GM21390 (cell line): ENCODE data around the gene CCDC88C.
A peak's percentile ranks its signal among the peaks of the same experiment; 100 is the strongest.
"Not testable (repeated sequence)": the region's sequence is repeated elsewhere in the genome, so short reads cannot be mapped to it uniquely, and the experiment has no call there.

Experiments
- ATAC-seq: cut with Tn5 transposase; IDR thresholded peaks from one replicate; pipeline ENCODE4 v1.9.1; 2021; ENCODE audit not compliant: unreplicated experiment

CCDC88C gene

GRCh38 chr14:91418387-91419043 lies 895 bp upstream of the CCDC88C start:
- ATAC-seq: no peak

GRCh38 chr14:91417983-91418386 lies 365 bp upstream of the CCDC88C start:
- peak; percentile 32 for ATAC-seq

- no peak for ATAC-seq
Measured at GRCh38 chr14:91416744-91417119, 888 bp downstream of the CCDC88C start.

GRCh38 chr14:91415794-91416743 lies 1.6 kb downstream of the CCDC88C start:
- ATAC-seq: peak; percentile 48

GRCh38 chr14:91414475-91414833 lies 3.2 kb downstream of the CCDC88C start:
- no peak for ATAC-seq

- no peak for ATAC-seq
Measured at GRCh38 chr14:91413547-91414474, 3.8 kb downstream of the CCDC88C start.

- ATAC-seq: no peak
Measured at GRCh38 chr14:91412939-91413338, 4.7 kb downstream of the CCDC88C start.

- no peak for ATAC-seq
Measured at GRCh38 chr14:91410771-91411536, 6.7 kb downstream of the CCDC88C start.

- no peak for ATAC-seq
Measured at GRCh38 chr14:91409928-91410718, 7.5 kb downstream of the CCDC88C start.

GRCh38 chr14:91409240-91409639 lies 8.4 kb downstream of the CCDC88C start:
- not testable (repeated sequence) for ATAC-seq

GRCh38 chr14:91406982-91407381 lies 10.6 kb downstream of the CCDC88C start:
- ATAC-seq: no peak

- no peak for ATAC-seq
Measured at GRCh38 chr14:91406451-91406850, 11.2 kb downstream of the CCDC88C start.

GRCh38 chr14:91405724-91406435 lies 11.7 kb downstream of the CCDC88C start:
- no peak for ATAC-seq

GRCh38 chr14:91405241-91405721 lies 12.3 kb downstream of the CCDC88C start:
- ATAC-seq: no peak

- no peak for ATAC-seq
Measured at GRCh38 chr14:91402771-91403600, 14.6 kb downstream of the CCDC88C start.

- no peak for ATAC-seq
Measured at GRCh38 chr14:91402348-91402747, 15.3 kb downstream of the CCDC88C start.

- no peak for ATAC-seq
Measured at GRCh38 chr14:91401751-91402150, 15.9 kb downstream of the CCDC88C start.

- ATAC-seq: no peak
Measured at GRCh38 chr14:91400696-91401095, 16.9 kb downstream of the CCDC88C start.
